Lower leg skin (tissue), 3 donors: ENCODE results near the gene GHITM.
"Not testable (repeated sequence)": the region's sequence is repeated elsewhere in the genome, so short reads cannot be mapped to it uniquely, and the experiment has no call there.

Experiments used
- POLR2A ChIP-seq, 2 donors: fragments of 450-650 bp; IDR thresholded peaks; one replicate each; pipeline ENCODE4 v1.6.1; 2016 to 2017; ENCODE audit warnings: antibody characterized with exemption in 2 of 2, mild to moderate bottlenecking in 1 of 2, moderate library complexity in 1 of 2
- TF ChIP-seq, protein P1 (sequence below), 3 donors: fragments of 450-650 bp; IDR thresholded peaks; one replicate each; pipeline ENCODE4 v1.5.1; 2016; ENCODE audit warnings: antibody characterized with exemption in 3 of 3, mild to moderate bottlenecking in 3 of 3, moderate library complexity in 2 of 3

DNA sequence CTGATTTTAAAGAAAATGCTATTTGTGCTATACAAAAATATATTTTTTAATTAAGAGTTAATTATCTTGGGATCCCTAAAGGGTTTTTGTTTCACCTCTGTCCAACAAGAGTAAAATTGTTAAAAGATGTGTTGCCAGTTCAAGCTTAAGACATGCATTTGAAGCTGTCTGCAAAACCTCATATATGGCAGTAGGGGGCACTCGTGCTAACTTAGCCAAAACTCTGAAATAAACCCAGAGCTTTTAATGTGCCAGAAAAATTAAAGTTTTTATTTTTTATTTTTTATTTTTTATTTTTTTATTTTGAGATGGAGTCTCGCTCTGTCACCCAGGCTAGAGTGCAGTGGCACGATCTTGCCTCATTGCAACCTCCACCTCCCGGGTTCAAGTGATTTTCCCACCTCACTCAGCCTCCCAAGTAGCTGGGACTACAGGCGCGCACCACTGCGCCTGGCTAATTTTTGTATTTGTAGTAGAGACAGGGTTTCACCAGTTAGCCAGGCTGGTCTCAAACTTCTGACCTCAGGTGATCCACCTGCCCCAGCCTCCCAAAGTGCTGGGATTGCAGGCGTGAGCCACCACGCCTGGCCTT lies 8.8 kb downstream of the GHITM start:
- TF ChIP-seq, protein P1, sequence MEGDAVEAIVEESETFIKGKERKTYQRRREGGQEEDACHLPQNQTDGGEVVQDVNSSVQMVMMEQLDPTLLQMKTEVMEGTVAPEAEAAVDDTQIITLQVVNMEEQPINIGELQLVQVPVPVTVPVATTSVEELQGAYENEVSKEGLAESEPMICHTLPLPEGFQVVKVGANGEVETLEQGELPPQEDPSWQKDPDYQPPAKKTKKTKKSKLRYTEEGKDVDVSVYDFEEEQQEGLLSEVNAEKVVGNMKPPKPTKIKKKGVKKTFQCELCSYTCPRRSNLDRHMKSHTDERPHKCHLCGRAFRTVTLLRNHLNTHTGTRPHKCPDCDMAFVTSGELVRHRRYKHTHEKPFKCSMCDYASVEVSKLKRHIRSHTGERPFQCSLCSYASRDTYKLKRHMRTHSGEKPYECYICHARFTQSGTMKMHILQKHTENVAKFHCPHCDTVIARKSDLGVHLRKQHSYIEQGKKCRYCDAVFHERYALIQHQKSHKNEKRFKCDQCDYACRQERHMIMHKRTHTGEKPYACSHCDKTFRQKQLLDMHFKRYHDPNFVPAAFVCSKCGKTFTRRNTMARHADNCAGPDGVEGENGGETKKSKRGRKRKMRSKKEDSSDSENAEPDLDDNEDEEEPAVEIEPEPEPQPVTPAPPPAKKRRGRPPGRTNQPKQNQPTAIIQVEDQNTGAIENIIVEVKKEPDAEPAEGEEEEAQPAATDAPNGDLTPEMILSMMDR (IDR thresholded peaks at IDR 0.05): not testable (repeated sequence)
- TF ChIP-seq POLR2A (IDR thresholded peaks at IDR 0.05): not testable (repeated sequence)
